Stomach (tissue), 9 donors: ENCODE results near the gene OSBPL9. TPM values are rescaled to one million over a fixed set of nuclear protein-coding genes. Genes with fewer than 3 reads are reported as not detected.

Experiments used
- DNase-seq, 2 donors: peaks; one replicate each; pipeline versions ENCODE4 v3.0.0 to v3.0.0-alpha.2; 2013 to 2019
- H3K27ac ChIP-seq, 5 donors: fragments of 200-600 bp in 4 of 5; sonication (generic) in 4 of 5; one replicate each; pipeline ENCODE4 v1.5.1; 2013 to 2019; ENCODE audit warnings: mild to moderate bottlenecking in 1 of 5, moderate library complexity in 1 of 5
- H3K27me3 ChIP-seq, 3 donors: fragments of 200-600 bp; sonication (generic); one replicate each; pipeline ENCODE4 v1.5.1; 2017 to 2019; ENCODE audit warnings: mixed run types in 1 of 3
- H3K36me3 ChIP-seq, 4 donors: fragments of 200-600 bp; sonication (generic); 1 replicate in 3 of 4; 2 replicates in 1 of 4; pipeline ENCODE4 v1.5.1; 2016 to 2019
- H3K4me1 ChIP-seq, 4 donors: fragments of 200-600 bp; sonication (generic); one replicate each; pipeline ENCODE4 v1.5.1; 2016 to 2019
- H3K4me3 ChIP-seq, 4 donors: fragments of 200-600 bp; sonication (generic) in 3 of 4; one replicate each; pipeline ENCODE4 v1.5.1; 2016 to 2019; ENCODE audit warnings: mild to moderate bottlenecking in 1 of 4
- H3K9me3 ChIP-seq, 4 donors: fragments of 200-600 bp; sonication (generic); one replicate each; pipeline ENCODE4 v1.5.1; 2016 to 2019
- CTCF ChIP-seq, 7 experiments: fragments of 450-650 bp in 4 of 7; fragments of 200-600 bp in 3 of 7; sonication (generic) in 3 of 7; IDR thresholded peaks; one replicate each; pipeline ENCODE4 v1.5.1; 2016 to 2019; ENCODE audit warnings: antibody characterized with exemption in 7 of 7, control low read depth in 2 of 7, mild to moderate bottlenecking in 1 of 7
- EP300 ChIP-seq: sonication (generic); formaldehyde crosslinking; IDR thresholded peaks from one replicate; pipeline ENCODE4 v1.6.1; 2017; ENCODE audit warnings: antibody characterized with exemption
- POLR2A ChIP-seq, 4 donors: fragments of 450-650 bp; IDR thresholded peaks; one replicate each; pipeline ENCODE4 v1.6.1; 2016; ENCODE audit warnings: antibody characterized with exemption in 4 of 4, control low read depth in 2 of 4, mild to moderate bottlenecking in 1 of 4, moderate library complexity in 1 of 4
- POLR2AphosphoS5 ChIP-seq, 3 donors: sonication (generic); formaldehyde crosslinking; IDR thresholded peaks; one replicate each; pipeline ENCODE4 v1.6.1; 2016; ENCODE audit warnings: antibody characterized with exemption in 3 of 3
- WGBS, 5 donors: extraction: QIAGEN DNeasy Blood & Tissue Kit in 3 of 5; methylation state at CpG; one replicate each; pipeline versions ENCODE4 v1.1.5 to v1.1.7; 2013 to 2018; 5-methylcytosine and 5-hydroxymethylcytosine counted together
- intact Hi-C: fragments of 100-400 bp; cut with DNase I; formaldehyde crosslinking; loops from one replicate; pipeline ENCODE4 v1.15.1; 2023; ENCODE audit warnings: low total_unique reads
- polyA plus RNA-seq, 3 donors: library from polyadenylated mRNA; stranded (reverse); fragments of 200-250 nt; gene quantifications; one replicate each; pipeline ENCODE4 v1.2.3, GENCODE V29; 2013
- total RNA-seq, 5 donors: library from RNA; depleted of rRNA; stranded (reverse); fragments of >200 nt; gene quantifications; one replicate each; pipeline versions ENCODE4 v1.1.0 to v1.2.3, GENCODE V29; 2014 to 2016
- donor health status: healthy with polysubstance abuse.
- donor health status: Bipolar disorder and iron deficiency.
- donor health status: healthy.

The OSBPL9 gene
- total and polyA plus RNA-seq, 8 donors, result 29.8 to 461 (median 109) TPM

- Histone ChIP-seq H3K36me3 (peaks cover 0 to 7% (median 3%) of the 10 kb centered on the region in 4 donors), H3K27ac (peak overlapping the region in 4 of 5 donors; percentile 24 to 75 (median 37)), H3K4me1 (peaks cover 19 to 67% (median 32%) of the 10 kb centered on the region in 4 donors), H3K9me3 (no peaks in the 10 kb centered on the region), H3K4me3 (no peak overlapping the region), H3K27me3 (no peaks in the 10 kb centered on the region)
- 60 to 69% (median 64%) methylated on average over 4 of the region's 4 CpGs for WGBS, 5 donors
- TF ChIP-seq POLR2A (IDR thresholded peaks at IDR 0.05) (no peak), CTCF (IDR thresholded peaks at IDR 0.05) (no peak), POLR2AphosphoS5 (IDR thresholded peaks at IDR 0.05) (no peak), EP300 (no peak)
- peak in 1 of 2 donors; percentile 45 for DNase-seq
- intact Hi-C loops, result no loop called here
These were observed 32.8 kb downstream of the OSBPL9 start for GRCh38 chr1:51649593-51650091.

GRCh38 chr1:51650198-51650597, 33.3 kb downstream of the OSBPL9 start:
- intact Hi-C loops, result no loop called here
- H3K27me3 ChIP-seq, result no peaks in the 10 kb centered on the region
- peaks cover 19 to 65% (median 32%) of the 10 kb centered on the region in 4 donors for H3K4me1 ChIP-seq
- peaks cover 0 to 10% (median 6%) of the 10 kb centered on the region in 4 donors for H3K36me3 ChIP-seq
- no peak for DNase-seq
- no peak for TF ChIP-seq CTCF (IDR thresholded peaks at IDR 0.05)
- no peak for TF ChIP-seq POLR2AphosphoS5 (IDR thresholded peaks at IDR 0.05)
- no peak for TF ChIP-seq POLR2A (IDR thresholded peaks at IDR 0.05)
- TF ChIP-seq EP300, result no peak
- H3K27ac ChIP-seq, result peak overlapping the region in 2 of 5 donors; percentile 49 to 75
- H3K4me3 ChIP-seq, result no peak overlapping the region
- WGBS, 5 donors, result 93 to 98% (median 95%) methylated on average over 1 of the region's 1 CpG
- no peaks in the 10 kb centered on the region for H3K9me3 ChIP-seq

GRCh38 chr1:51651552-51651942, 34.7 kb downstream of the OSBPL9 start:
- Histone ChIP-seq H3K9me3 (no peaks in the 10 kb centered on the region), H3K4me1 (peaks cover 19 to 68% (median 32%) of the 10 kb centered on the region in 4 donors), H3K36me3 (peaks cover 0 to 21% (median 14%) of the 10 kb centered on the region in 4 donors), H3K27ac (no peak overlapping the region), H3K27me3 (no peaks in the 10 kb centered on the region), H3K4me3 (no peak overlapping the region)
- DNase-seq, result no peak
- TF ChIP-seq POLR2AphosphoS5 (IDR thresholded peaks at IDR 0.05) (no peak), EP300 (no peak), POLR2A (IDR thresholded peaks at IDR 0.05) (no peak), CTCF (IDR thresholded peaks at IDR 0.05) (no peak)
- WGBS, 5 donors, result 95 to 100% (median 98%) methylated on average over 3 of the region's 3 CpGs
- intact Hi-C loops, result no loop called here

GRCh38 chr1:51652599-51652998, 35.7 kb downstream of the OSBPL9 start:
- TF ChIP-seq EP300 (no peak), POLR2AphosphoS5 (IDR thresholded peaks at IDR 0.05) (no peak), CTCF (IDR thresholded peaks at IDR 0.05) (no peak)
- Histone ChIP-seq H3K4me1 (peaks cover 19 to 68% (median 32%) of the 10 kb centered on the region in 4 donors), H3K9me3 (no peaks in the 10 kb centered on the region), H3K4me3 (no peak overlapping the region), H3K27ac (no peak overlapping the region), H3K36me3 (peaks cover 0 to 22% (median 14%) of the 10 kb centered on the region in 4 donors), H3K27me3 (no peaks in the 10 kb centered on the region)
- intact Hi-C loops, result no loop called here
- DNase-seq, result no peak
